ENCODE measurements around the gene CTSF.
A peak's percentile ranks its signal among the peaks of the same experiment; 100 is the strongest.
"Not testable (repeated sequence)": the region's sequence is repeated elsewhere in the genome, so short reads cannot be mapped to it uniquely, and the experiment has no call there.

The CTSF gene

DNA sequence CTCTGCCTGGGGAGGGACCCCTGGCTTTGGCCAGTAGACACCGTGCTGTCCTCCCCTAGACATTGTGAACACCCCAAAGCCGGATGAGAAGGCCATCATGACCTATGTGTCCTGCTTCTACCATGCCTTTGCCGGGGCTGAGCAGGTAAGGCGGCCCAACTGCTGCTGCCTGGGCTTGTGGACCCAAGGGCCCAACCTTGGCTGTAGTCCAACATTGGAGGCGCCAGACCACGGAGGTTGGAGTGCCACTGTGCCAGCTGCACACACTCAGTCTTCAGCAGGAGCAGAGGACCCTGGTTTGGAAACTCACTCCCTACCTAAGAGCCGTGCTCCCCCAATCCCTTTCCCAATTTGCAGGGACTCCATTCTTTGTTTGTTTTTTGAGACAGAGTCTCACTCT, 12.3 kb downstream of the CTSF start:
- no peak for DNase-seq

DNA sequence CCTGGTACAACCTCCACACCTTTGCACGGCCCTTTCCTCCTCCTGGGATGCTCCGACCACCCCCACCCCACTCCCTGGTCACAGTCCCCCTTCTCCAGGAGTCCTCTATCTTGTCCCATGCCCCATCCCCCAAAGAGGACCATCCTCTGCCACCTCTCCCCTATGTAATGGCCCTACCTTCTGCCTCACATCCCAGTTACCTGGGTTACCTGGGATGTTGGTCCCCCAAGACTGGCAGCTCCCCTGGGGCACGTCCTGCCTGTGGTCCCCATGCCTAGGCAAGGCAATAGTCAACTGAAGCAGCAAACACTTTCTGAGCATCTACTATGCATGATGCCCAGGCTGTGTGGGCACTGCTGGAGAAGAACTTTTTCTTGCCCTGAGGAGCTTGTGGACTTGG, 13.0 kb downstream of the CTSF start:
- no peak for DNase-seq

DNA sequence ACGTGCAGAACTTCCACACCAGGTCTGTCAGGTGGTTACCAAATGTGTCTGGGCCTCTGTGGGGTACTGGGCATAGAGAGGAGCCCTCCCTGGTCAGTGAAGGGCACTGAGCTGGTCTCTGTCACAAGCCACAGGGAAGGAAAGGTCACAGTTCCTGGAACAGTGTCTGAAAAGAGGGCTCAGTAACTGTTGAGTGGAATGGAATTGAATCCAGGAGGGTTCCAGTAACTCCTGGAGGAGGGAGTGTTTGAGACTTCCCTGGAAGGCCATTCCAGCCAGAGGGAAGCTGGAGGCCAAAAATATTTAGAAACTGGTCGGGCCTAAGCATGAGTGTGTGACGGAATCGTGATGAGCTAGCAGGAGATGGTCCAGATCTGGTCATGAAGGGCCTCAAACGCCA, 13.8 kb downstream of the CTSF start:
- DNase-seq, result no peak

DNA sequence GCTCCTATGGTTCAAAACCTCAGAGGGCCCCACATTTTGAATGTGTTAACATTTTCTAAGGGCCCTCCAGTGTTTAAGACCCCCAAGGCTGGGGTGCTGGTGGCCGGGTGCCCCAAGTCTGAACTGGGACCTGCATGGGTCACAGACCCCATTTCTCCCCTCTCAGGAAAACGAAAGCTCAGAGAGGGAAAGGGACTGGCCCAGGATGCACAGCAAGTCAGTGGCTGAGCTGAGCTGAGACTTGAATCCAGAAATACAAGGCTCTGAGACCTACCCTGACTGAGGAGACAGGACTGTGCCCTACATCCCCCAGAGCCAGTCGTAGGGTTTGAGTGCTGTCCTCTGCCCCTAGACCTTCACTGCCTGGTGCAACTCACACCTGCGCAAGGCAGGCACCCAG, 17.5 kb downstream of the CTSF start:
- no peak for DNase-seq

DNA sequence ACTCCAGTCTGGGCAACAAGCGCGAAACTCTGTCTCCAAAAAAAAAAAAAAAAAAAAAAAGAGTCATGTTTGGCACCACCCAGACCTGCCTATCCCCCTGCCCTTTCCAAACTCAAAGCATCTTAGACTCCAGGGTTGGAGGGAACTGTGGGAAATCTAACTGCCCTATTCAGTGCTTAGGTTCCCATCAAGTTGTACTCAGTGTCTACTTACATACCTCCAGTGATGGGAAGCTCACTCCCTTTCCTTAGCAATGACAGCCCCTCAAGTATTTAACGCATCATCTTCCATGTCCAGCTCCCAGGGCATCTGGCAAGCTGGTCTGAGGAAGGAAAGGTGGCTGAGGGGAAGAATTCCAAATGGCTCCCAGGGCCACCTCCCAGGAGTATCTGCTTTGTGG, 18.7 kb downstream of the CTSF start:
- DNase-seq, result no peak

DNA sequence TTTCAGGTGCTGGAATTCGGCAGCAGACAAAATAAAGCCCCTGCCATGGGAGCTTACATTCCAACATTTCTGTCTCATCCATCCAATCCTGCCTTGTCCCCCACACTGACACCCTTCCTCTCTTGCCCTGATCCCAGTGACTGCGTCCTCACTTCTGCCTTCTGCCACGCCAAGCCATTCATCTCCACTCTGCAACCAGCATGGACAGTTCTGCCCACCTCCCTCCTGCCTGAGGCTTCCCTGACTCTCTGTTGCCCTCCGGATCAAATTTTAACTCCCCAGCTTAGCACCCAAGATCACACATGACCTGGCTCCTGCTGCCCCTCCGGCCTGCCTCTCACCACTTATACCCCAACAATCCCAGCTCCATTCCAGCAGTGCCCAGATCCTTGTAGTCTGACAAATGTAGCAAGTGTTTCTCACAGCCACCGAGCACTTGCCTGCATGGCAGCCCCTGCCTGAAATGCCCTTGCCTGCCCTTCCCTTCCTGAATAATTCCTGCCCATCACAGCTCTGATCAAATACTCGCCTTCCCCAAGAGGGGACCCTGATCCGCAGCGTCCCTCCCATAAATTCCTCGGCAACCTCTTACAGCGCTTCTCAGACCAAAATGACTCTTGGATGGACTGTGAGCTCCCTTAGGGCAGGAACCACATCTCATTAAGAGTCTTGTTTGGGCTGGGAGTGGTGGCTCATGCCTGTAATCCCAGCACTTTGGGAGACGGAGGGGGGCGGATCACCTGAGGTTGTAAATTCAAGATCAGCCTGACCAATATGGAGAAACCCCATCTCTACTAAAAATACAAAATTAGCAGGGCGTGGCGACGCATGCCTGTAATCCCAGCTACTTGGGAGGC, 19.4 kb downstream of the CTSF start:
- DNase-seq, result no peak

DNA sequence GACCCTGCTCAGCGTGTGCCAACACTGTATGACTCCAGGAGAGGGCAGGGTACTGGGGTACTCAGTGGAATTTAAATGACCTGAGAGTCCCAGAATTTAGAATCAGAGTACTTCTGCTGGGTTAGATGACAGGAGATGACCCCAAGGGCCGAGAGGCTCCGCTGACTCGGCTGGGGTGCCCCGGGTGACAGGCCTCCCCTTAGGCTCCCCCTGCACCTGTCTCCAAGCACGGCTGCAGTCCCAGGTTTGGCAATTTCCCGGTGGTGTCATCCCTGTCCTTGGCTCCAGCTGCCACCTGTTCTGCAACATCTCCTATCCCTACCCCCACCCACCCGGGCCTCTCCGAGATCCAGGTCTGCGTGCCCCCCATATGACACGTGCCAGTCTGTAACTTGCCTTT, 20.4 kb downstream of the CTSF start:
- DNase-seq, result no peak

DNA sequence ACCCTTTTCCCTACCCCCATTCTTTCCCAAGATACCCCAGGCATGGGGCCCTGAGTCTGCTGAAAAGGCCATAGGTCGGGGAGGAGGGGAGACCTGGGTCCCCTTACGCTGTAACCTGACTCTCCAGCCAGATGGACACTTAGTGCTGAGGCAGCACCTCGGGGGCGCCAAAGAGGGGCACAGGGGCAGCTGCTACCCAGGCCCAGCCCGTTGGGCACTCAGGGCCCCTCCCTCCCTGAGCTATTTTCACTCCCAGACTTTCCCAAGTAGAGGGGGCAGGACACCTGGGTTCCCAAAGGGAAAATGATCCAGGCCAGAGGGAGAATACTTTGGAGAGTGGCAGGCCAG, 20.8 kb downstream of the CTSF start:
- DNase-seq, result no peak

DNA sequence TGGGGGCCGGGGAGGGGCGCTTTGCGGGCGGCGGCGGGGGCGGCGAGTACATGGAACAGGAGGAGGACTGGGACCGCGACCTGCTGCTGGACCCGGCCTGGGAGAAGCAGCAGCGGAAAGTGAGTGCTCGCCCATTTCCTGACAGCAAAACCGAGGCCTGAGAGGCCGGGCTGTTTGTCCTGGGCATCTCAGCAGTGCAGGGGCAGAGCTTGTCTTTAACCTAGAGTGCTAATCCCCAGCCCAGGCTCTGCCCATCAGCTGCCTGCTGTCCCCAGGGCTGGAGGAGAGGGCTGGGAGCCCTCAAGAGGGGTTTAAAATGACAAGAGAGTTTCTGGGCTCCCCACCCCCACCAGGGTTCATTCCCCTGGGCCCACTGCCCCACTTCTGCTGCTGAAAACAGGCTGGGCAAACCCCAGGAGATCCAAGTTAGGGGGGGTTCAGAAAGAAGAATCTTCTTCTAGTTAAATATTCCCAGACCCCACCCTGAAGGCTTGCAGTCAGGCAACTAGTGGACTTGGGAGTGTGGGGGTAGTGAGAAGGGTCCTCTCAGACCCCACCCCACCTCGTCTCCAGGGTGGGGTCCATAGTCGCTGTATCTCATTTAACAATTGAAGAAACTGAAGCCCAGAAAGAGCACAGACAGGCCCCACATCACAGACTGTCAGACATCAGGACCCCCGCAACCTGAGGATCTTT, 21.3 kb downstream of the CTSF start:
- no peak for DNase-seq

DNA sequence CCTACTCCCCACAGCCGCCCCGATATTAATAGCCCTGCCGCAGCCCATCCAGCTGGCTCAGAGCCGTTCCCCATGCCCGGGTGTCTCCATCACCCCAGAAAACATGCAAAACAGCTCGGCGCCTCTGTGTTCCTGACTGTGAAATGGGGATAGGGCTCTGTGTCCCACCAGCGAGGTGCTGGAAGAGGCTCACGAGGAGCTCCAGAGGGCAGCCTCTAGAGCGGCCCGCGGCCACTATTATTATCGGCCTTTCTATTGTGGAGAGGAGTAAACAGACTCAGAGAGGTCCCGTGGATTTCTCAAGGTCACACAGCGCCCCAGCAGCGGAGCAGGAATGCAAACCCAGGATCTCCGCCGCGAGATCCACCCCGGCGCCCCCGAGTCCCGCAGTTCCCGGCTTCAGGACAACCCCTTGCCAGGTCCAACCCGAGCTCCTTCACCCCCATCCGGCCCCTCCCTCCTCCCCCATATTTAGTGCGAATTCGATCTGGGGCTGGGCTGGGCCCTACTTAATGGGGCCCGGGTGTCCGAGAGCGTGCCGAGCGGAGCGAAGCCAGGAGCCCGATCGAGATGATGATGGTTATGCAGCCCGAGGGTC, 21.9 kb downstream of the CTSF start, which contains the start of gene ACTN3:
ACTN3 (plus strand) TSS at position 536 of the 598 bp plus-strand sequence; CDS start at position 571, 35 bp downstream.
- no peak for DNase-seq

DNA sequence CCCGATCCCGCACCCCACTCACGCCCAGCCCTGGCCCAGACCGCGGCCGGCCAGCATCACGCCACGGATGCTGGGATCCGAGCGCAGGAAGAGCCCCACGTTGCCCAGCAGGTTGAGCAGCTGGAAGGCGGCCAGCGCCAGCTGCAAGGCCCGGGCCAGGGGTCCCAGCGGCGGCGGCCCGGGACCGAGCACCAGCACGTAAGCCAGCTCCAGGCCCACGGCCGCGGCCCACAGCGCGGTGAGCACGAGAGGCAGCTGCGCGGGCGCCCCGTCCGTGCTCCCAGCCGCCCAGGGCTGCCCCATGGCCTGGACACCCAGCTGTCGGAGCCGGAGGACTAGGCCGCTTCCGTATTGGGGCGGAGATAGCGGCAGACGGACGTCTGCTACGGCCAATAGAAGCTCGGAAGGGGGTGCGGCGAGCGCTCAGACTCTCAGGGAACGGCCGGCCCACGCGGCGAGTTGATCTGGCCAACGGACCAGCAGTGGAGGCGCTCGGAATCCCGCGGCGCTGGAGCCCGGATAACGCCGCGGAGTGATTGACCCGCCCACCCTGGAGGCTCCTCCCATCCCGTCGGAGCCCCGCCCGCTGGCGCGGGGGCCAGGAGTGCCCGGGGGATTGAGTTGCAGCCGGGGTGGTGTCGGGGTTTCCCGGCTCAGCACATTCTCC, 22.6 kb downstream of the CTSF start, which contains the start of gene ZDHHC24:
ZDHHC24 (minus strand) TSS at position 348 of the 667 bp plus-strand sequence; CDS start at position 303, 45 bp downstream.
- peak; percentile 90 for DNase-seq

DNA sequence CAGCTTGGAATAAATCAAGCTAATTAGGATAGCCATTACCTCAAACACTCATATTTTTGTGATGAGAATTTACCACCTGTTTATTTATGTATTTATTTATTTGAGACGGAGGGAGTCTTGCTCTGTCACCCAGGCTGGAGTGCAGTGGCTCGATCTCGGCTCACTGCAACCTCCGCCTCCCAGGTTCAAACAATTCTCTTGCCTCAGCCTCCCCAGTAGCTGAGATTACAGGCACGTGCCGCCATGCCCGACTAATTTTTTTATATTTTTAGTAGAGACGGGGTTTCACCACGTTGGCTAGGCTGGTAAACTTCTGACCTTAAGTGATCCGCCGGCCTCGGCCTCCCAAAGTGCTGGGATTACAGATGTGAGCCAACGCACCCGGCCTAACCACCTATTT, 23.5 kb downstream of the CTSF start:
- not testable (repeated sequence) for DNase-seq

DNA sequence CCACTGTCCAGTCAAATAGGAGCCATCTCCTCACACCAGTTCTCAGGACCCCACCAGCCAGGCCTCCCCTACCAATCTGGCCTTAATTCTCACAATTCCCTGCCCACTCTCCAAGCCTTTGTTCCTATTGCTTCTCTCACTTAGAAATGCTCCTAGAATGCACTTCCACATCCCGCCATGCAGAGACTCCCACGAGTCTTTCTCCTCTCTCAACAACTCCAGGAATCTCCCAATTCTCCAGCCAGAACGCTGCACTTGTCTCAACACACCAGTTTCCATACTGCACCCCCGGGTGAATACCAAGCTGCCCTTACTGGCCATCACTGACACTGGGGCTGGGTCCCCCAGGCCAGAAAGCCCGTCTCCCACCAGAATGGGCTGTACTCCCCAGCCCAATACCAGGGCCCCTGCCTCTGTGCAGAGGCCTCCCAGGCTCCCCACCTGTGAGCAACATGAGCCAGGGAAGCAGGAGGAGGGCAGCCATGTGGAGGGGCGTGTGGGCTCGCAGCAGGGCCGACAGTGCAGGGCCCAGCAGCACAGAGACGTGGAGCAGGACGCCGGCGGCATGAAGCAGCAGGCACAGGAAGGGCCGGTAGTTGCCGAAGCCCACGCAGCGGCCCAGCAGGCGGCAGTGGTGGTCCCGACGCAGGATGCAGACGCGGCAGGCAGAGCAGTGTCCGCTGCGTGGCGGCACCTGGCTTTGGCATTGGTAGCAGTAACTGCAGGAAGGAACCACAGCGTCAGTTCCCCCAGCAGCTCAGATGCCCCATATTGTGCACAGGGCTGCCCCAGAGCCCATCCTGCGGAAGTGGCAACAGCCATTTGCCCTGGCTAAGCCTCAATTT, 24.9 kb downstream of the CTSF start:
- peak; percentile 80 for DNase-seq

DNA sequence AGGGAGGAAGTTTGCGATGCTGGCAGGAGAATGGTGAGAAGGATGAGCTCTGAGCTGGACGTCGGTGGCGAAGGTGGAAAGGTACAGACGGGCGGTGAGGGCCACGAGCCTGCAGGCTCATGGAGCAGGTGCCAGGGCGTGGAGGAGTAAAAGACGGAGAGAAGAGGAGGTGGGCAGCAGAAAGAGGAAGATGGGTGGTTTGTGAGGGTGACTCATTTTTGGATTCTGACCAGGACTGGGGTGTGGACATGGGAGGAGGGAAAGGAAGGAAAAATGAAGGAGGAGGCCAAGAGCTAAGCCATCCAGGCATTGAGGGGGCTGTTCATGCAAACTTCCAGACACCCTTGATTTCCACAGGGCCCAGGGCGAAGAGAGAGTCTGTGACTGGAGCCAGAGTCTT, 26.0 kb downstream of the CTSF start:
- DNase-seq, result no peak

DNA sequence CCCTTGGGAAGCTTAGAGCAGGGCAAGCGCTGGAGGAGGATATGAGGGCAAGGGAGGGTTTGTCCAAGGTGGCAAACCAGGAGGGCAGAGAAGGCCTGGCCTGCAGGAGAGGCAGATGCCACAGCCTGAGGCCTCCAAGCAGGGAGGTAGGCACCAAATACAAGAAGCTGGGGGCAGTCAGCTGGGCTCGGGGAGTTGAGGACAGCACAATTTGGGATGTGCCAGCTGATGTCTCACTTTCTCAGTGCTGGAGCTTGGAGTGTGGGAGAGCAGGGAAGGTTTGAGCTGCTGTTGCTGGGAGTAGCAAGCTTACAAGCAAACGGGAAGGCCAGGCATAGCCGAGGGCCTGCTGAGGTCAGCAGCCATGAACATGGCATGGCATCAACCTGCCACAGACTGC, 26.5 kb downstream of the CTSF start:
- no peak for DNase-seq

DNA sequence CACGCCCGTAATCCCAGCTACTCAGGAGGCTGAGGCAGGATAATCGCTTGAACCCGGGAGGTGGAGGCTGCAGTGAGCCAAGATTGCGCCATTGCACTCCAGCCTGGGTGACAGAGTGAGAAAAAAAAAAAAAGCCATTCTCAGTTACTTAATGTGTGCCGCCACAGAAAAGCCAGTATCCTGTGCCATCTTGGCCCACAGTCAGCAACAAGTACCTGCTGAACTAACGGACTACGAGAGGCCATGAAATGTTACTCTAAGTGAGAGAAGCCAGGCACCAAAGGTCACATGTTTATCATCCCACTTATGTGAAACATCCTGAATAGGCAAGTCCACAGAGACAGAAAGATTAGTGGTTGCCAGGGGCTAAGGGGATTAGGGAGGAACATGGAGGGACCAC, 27.8 kb downstream of the CTSF start:
- DNase-seq, result not testable (repeated sequence)

DNA sequence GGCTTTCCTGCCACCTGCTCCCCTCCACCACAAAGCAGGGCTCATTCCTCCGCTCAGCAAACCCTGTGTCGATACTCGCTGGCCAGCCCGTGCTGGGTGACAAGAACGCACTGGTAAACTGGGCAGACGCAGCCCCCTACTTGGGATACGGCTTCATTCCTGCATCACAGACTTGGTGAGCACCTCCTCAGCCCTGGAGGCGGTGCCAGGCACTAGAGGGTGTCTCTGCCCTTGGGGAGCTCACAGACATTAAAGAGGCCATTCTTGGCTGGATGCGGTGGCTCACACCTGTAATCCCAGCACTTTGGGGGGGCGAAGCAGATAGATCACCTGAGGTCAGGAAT, 28.6 kb downstream of the CTSF start:
- DNase-seq, result no peak

DNA sequence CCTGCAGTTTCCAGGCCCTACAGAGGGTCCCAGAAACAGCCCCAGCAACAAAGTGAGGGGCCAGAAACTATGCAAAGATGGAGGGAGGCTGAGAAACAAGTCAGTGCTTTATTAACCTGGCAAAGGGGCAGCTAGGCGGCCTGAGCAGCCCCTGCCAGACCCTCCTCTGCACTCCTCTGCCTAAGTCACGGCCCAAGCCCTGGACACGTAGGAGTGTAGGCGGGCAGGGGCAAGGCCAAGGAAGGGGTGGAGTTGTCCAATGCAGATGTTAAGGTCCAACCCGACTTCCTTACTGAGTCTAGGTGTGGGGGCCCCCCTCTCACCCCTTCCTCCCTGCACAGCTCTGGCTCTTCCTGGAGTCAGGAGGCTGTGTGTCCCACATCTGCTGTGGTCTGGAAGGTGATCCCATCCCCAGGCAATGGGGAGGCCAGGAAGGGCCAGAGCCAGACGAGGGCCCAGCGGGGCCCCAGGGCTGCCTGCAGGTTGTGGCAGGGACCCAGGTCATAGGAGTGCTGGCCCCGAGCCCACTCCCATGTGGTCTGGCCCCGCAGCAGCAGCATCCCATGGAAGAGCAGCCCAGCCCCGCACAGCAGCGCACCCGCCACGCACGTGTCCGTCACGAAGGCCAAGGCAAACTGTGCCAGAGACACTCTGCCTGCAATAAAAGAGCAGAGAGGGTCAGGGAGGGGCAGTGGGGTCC, 29.1 kb downstream of the CTSF start:
- no peak for DNase-seq

DNA sequence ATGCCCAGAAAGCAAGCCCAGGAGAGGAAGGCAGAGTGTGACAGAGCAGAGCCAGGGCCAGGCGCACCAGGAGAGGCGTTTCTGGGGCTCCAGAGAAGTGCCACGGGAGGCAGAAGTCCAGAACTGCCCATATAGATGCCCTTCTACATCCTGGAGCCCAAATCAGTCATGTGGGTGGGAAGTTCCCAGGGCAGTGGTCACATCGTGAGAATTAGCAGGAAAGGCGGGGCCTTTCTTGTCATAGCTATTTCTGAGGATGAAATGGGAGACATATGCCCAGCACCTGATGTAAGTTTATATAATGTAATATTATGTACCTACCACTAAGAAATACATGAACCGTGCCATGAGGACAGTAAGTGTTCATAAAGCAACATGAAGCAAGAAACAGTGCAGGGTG, 35.6 kb downstream of the CTSF start:
- DNase-seq, result no peak

DNA sequence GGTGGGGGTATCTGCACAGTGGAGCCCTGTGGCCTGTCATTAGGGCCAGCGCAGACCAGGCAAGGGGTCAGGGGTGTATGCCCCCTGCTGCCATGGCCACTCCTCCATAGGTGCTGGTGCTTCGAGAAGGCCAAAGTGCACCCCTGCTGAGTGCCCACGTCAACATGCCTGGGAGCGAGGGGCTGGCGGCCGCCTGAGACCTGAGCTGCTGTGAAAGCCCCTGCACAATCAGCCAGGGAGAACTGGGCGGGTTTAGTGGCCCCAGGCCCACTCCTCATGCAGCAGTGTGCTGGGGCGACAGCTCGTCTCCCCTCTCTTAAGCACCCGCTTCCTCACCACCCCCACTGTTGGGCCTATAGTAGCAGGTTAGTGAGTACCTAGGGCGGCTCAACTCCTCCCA, 36.6 kb downstream of the CTSF start:
- DNase-seq, result no peak

DNA sequence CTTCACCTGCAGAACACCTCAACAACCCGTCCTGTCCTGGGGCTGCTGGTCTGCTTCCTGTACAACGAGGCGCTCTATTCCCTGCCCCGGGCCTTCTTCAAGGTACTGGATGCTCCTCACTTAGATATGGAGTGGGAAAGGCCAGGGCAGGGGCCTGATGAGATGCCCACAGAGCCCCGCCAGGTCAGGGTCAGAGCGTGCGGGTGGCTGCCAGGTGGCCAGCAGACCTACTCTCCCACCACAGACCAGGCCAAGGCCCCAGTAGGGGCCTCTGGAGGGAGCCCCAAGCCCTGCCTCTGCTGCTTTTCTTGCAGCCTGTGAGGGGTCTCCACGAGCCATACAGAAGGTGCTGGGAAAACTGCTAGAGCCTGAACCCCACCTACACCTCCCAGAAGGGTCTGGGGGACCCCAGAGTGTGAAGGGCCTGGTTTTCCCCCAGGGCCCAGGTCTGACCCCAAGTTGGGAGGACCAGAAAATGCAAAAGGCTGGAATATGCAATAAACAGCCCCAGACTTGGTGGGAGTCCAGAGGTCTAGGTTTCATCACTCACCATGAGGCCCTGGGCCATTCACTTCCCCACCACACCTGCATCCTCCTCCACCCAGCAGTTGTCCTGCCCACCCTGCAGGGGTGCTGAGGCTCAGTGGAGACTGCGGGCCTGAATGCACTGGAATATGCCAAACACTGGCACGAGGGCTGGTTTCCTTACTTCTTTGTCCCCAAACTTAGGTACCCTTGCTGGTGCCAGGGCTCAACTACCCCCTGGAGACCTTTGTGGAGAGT, 37.3 kb downstream of the CTSF start:
- DNase-seq, result no peak
